Measurements from ENCODE around the gene NR2C2AP.

NR2C2AP gene

GRCh38 chr19:19203012-19203856, at the start of gene NR2C2AP:
Gene NR2C2AP (minus strand): TSS chr19:19203414. CDS start chr19:19203060, 354 bp downstream.
- H3K4me3 ChIP-seq (ENCODE audit: low read length), result peak within 1 kb of the TSS; percentile 74
- no peak for DNase-seq (ENCODE audit: low read depth)
- no peak for TF ChIP-seq CTCF (conservative IDR thresholded peaks at IDR 0.05; ENCODE audit: low read depth, low read length)

GRCh38 chr19:19250196-19250801, 47.1 kb upstream of the NR2C2AP start:
- DNase-seq (ENCODE audit: low read depth), result no peak
- TF ChIP-seq CTCF (conservative IDR thresholded peaks at IDR 0.05; ENCODE audit: low read depth, low read length), result no peak
- H3K4me3 ChIP-seq (ENCODE audit: low read length), result no peak overlapping the region

- DNase-seq (ENCODE audit: low read depth), result no peak
- no peak for TF ChIP-seq CTCF (conservative IDR thresholded peaks at IDR 0.05; ENCODE audit: low read depth, low read length)
- H3K4me3 ChIP-seq (ENCODE audit: low read length), result no peak overlapping the region
These were observed 37.3 kb upstream of the NR2C2AP start for GRCh38 chr19:19240476-19240875.

- TF ChIP-seq CTCF (conservative IDR thresholded peaks at IDR 0.05; ENCODE audit: low read depth, low read length), result no peak
- H3K4me3 ChIP-seq (ENCODE audit: low read length), result no peak overlapping the region
- no peak for DNase-seq (ENCODE audit: low read depth)
These were observed 36.5 kb upstream of the NR2C2AP start for GRCh38 chr19:19239675-19240074.

GRCh38 chr19:19238126-19238894, 35.1 kb upstream of the NR2C2AP start:
- no peak overlapping the region for H3K4me3 ChIP-seq (ENCODE audit: low read length)
- TF ChIP-seq CTCF (conservative IDR thresholded peaks at IDR 0.05; ENCODE audit: low read depth, low read length), result no peak
- DNase-seq (ENCODE audit: low read depth), result no peak

- H3K4me3 ChIP-seq (ENCODE audit: low read length), result no peak overlapping the region
These were observed 33.0 kb upstream of the NR2C2AP start for GRCh38 chr19:19236173-19236572.

More at GRCh38 chr19:19236173-19236572, 33.0 kb upstream of the NR2C2AP start:
- no peak for TF ChIP-seq CTCF (conservative IDR thresholded peaks at IDR 0.05; ENCODE audit: low read depth, low read length)
- DNase-seq (ENCODE audit: low read depth), result no peak

All from retinal pigment epithelial cell (primary cell).